HG03342 (cell line): ENCODE results near the gene IRF3.

Source experiments
- ATAC-seq: cut with Tn5 transposase; IDR thresholded peaks from one replicate; pipeline ENCODE4 v1.9.1; 2021; ENCODE audit warnings: mild to moderate bottlenecking, moderate library complexity; ENCODE audit not compliant: unreplicated experiment

IRF3 gene

DNA sequence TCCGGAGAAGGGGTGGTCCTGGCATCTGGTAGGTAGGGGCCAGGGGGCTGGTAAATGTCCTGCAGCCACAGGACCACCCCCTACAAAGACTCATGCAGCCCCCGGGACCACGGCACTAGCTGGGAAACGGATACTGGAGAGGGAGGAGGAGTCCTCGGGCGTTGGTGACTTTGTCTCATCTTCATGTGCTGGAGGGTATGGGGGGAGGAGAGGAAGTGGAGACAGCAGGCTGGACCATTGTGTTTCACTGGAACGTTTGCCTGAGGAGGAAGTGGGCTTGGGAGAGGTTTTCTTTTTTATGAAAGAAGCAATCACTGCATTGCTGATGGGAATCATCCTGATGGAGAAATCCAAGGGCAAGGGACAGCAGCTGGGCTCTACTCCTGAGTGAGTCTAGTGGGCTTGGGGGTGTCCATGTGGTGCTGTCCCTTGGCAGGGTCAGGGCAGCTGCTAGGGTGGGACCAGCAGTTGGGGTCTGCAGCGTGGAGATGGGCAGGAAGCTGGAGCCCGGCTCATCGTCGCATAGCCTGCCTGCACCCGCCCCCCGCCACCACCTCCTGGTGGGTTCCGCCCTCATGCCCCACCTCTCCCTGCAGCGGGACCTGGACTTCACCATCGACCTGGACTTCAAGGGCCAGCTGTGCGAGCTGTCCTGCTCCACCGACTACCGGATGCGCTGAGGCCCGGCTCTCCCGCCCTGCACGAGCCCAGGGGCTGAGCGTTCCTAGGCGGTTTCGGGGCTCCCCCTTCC lies 22.1 kb upstream of the IRF3 start:
- no peak for ATAC-seq

DNA sequence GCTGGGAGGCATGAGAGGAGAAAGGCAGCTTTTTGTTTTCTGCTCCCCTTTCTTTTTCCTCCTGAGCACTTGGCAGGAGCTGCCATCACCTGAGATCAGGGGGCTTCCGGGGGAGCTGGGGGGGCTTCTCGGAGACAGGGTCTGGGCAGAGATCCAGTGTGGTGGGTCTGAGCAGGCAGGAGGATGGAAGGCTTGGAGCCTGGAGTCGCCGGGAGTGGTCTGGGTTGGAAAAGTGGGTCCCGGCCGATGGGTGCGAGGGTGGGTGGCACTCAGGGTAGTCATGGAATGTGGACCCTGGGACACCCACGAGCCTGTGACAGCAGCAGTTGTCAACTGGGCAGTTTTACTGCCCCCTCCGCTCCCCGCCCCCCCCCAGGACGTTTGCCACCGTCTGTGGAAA lies 21.5 kb upstream of the IRF3 start:
- ATAC-seq: no peak

DNA sequence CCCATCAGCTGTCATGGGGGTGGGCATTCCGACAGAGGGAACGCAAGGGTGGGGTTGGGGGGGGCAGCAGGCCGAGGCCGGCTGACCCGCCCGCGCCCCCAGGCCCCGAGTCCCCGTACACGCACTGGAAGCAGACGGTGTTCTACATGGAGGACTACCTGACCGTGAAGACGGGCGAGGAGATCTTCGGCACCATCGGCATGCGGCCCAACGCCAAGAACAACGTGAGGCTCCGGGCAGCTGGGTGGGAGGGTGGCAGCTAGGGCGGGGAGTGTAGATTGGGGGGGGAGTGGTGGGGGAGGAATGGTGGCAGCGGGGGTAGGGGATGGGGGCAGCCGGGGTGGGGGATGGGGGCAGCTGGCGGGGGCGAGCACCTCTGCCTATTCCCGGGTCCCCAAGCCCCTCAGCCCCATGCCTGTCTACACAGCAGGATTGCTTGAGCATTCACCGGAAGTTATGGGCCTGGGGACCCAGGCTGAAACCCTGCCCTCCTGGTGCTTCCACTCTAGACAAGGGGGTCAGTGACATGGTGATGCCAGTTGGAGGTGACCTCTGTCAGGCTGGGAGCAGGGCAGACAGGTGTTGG lies 20.9 kb upstream of the IRF3 start:
- ATAC-seq: no peak

DNA sequence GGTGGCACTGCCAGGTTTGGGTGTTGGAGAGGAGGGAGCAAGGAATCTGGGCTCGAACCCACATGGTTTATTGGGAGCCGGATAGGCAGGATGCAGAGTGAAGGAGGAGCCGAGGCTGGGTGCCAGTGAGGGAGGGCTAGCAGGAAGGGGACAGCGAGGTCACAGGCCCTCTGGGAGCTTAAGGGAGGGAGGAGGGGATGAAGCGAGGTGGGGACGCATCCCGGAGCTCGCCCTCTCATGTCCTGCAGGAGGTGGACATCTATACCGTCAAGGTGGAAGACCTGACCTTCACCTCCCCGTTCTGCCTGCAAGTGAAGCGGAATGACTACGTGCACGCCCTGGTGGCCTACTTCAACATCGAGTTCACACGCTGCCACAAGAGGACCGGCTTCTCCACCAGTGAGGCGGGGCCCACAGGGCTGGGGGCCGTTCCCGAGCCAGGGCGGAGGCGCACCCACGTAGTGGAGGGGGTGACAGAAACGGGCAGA lies 20.2 kb upstream of the IRF3 start:
- ATAC-seq: no peak

DNA sequence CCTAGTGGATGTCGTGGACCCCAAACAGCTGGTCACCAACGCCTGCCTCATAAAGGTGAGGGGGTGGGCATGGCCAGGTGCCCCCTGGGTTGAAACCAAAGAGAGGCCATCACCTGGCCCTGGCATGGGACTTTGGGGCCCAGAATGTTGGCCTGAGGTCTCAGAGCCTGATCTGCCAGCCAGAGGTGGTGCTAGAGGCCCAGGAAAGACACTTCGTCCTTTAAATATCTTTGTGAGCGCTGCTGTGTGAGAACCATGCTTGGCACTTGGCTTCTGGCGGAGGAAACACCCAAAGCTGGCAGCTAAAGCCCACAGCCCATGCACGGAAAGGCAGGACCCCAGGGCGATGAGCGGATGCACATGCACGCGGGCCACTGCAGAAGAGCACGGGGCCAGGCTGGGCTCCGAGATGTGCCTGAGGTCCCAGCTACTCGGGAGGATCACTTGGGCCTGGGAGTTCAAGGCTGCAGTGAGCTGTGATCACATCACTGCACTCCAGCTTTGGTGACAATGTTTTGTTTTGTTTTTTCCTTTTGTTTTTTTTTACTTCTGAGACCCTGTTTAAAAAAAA lies 19.4 kb upstream of the IRF3 start:
- ATAC-seq: no peak

DNA sequence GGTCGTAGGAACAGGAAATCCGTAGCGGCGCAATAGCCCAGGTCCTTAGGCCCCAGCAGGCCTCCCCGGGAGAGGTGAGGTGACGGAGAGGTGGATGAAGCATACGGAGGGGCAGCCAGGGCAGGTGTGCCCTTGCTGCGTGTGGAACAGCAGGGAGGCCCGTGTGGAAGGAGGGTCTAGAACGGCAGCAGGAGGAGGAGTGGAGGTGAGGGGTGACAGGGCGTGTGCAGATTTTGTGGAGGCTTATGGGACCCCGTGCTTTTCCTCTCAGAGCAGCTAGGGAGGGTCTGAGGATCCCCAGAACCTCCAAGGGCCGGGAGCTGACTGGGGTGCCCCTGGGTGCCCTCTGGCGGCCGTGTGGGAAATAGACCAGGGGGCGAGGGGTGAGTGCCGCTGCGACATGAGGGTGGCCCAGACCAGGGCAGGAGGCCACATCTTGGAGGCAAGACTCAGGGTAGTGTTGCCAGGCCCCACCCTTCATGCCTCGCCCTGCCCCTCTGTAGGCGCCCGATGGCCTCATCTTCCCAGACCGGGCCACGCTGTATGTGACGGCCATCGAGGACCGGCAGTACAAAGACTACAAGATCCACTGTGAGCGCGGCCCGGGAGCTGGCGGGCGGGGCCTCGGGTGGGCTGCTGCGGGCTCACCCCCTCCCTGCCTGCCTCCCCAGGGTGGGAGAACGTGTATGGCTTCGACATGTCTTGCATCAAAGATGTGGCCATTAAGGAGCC lies 18.8 kb upstream of the IRF3 start:
- no peak for ATAC-seq

DNA sequence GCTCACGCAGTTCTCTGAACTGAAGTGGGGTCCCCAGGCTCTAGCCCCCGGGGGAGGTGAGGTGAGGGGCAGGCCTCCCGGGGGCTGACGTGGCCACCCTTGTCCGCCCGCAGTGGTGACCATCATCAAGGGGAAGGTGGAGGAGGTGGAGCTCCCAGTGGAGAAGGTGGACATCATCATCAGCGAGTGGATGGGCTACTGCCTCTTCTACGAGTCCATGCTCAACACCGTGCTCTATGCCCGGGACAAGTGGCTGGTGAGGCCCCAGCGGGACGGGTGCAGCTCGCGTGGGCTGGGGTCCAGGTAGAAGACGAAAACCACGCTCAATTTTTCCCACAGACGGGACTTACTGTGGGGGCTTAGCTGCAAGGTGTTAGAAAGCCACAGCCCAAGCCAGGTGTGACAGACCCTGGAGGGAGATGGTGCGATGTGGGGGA lies 18.2 kb upstream of the IRF3 start:
- no peak for ATAC-seq

DNA sequence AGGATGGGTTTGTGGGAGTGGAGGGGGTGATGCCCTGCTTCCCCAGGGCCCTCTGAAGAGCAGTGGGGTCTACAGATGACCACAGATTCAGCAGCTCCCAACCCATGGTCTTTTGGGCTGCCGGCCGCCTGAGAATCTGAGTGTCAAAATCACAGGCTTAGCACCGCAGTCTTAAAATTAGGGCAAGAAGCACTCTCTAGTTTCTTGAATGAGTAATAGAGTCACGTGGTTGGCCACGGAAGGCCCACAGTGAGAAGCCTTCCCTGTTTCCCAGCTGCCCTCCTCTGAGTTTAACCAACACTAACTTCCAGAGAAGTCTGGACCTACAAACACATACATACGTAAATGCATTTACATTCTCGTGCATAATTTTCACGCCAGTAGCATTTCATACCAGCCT lies 16.6 kb upstream of the IRF3 start:
- no peak for ATAC-seq

DNA sequence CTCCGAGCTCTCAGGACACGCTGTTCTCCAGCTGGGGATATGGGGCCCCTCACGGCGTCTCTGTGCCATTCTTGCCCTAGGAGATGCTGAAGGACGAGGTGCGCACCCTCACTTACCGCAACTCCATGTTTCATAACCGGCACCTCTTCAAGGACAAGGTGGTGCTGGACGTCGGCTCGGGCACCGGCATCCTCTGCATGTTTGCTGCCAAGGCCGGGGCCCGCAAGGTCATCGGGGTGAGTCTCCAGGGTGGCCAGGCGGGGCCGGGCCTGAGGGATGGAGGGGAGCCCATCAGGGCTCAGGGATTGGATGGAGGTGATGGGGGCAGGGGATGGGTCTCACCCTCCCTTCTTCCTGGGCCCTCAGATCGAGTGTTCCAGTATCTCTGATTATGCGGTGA lies 16.2 kb upstream of the IRF3 start:
- no peak for ATAC-seq

DNA sequence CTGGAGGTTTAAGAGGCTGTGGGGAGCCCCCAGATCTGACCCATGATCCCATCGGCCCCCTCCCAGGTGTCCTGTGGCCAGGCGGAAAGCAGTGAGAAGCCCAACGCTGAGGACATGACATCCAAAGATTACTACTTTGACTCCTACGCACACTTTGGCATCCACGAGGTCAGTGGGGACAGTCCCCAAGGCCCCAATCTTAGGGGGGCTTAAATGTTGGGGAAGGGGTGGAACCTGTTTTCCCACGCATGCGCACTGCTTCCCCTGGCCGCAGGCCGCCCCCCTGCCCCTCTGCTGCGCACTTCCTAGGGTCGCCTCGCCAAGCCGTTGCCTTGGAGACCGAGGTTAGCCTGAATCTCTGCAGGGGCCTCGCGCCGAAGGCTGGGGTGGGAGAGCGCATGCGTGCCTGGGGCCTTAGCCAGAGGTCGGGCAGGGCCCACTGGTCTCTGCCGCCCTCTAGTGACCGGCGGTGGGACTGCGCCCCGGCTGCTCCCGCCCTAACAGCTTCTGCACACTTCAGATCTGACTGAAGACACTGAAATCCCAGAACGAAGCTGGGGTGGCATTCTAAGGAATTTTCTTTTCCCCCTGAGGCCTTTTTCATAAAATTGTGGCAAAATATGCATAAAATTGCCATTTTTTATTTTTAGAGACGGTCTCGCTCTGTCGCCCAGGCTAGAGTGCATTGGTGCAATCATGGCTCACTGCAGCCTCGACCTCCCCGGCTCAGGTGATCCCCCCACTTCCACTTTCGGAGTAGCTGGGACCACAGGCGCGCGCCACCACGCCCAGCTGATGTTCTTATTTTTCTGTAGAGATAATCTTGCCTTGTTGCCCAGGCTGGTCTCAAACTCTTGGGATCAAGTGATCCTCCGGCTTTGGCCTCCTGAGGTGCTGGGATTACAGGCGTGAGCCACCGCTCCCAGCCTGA lies 15.0 kb upstream of the IRF3 start:
- no peak for ATAC-seq

DNA sequence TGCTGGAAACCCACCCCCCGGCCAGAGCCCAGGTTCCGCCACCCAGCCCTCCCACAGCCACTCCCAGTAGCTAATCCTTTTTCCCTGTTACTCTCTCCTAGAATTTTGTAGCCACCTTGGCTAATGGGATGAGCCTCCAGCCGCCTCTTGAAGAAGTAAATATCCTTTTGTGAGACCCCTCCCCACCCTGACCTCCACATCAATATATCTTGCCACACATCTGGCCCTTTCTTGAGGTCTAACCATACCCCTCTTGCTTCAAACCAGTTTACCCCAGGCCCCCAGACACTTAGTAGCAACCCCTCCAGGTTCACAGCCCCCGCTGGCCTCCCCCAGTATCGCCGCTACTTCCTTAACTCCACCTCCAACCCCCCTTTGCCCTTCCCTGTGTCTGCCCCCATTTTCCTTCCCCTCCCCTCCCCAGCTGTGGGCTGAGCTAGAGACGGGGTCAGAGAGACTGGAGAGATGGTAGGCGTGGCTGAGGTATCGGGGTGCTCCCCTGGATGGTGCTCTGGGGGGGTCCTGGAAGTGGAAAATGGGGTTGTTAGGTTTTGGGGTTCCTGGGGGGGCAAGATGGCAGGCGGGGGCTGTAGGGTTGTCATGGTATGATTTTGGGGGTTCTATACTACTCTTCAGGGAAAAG lies 14.2 kb upstream of the IRF3 start:
- ATAC-seq: no peak

DNA sequence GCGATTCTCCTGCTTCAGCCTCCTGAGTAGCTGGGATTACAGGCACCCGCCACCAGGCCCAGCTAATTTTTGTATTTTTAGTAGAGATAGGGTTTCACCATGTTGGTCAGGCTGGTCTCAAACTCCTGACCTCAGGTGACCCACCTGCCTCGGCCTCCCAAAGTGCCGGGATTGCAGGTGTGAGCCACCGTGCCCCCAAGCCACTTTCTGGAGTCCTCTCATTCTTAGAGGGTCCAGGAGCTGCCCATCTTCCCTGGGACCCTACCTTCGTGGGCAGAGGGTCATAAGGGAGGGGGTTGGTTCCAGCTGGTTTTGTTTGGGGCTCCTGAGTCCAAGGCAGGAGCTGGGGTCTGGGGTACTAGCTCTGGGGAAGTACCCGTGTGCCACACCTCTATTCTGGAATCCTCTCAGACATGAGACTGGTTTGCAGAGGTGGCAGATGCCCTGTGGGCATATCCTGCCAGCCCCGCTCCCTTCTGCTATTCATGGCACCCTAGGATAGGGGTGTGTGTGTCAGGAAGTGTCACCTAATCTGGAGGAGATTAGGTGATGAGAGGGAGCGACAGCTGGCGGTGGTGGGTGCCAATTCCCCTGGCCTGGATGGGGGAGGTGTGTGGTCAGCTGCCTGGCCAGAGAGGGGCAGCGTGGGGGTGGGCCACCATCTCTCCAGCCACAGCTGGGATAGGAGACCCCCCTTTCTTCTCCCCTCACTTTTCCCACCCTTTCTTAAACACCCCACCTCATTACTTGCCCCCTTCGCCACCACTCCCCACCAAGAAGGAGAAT lies 13.5 kb upstream of the IRF3 start:
- ATAC-seq: no peak

DNA sequence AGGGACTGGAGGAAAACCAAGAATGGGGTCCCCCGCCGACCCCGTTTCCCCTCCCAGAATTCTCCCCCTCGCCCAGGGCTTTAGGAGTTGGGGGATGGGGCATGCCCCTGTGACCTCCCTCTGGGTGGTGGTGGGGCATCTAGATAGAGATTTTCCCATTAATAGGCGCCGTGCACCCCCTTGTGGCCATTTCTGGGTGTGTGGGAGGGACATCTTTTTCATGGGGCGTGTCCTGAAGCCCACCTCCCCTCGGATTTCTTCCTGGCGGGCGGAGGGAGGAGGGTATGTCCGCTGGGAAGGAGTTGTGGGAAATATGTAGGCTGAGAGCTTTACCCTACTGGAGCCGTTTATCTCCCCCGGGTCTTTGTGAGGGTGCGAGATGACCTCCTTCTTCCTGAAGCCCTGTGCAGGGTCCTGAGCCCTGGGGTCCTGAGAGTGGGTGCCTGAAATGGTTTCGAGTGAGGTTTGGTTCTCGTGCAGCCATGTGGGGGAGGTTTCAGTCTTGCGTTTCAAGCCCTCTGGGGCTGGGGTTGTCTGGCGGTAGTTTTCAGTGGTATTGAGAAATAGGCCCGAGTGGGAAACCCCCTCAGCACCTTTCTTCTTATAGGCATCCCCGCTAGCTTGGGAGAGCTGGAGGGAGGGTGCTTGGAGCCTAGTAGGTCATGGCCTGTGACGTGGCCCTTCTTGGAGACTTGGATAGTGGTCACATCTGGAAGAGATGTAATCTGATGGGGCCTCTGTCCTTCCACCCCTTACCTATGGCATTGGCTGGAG lies 12.4 kb upstream of the IRF3 start:
- ATAC-seq: no peak

DNA sequence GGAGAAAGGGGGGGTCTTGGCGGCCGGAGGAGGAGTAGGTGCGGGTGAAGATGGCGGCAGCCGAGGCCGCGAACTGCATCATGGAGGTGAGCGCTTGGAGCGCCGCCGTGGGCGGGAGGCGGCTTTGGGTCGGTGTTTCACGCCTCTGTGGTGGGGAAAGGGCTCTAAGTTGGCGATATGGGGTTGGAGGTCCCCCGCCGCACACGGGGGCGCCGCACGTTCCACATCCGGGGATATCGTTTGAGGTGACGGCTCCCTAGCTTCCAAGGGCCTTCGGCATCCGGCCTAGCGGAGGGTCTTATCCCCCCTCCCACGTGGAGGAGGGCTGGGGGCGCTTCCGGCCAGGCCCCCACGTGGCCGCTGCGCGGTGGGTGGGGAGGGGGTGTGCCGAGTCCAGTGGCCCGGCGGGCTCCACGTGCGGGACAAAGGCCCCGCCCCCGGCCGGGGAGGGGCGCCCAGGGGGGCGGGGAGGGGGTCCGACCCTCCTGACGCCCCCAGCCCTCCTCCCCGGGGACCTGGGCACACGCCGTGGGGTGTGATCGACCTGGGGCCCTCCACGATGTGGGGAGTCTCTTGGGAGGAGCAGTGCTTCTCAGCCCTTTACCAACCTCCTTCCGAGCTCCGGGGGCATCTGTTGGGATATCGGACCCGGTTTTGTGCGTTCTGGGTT lies 11.7 kb upstream of the IRF3 start, which contains the start of gene PRMT1:
Gene PRMT1 (plus strand): TSS at position 41 of the 670 bp plus-strand sequence. CDS start 10 bp downstream, at position 51.
- no peak for ATAC-seq

DNA sequence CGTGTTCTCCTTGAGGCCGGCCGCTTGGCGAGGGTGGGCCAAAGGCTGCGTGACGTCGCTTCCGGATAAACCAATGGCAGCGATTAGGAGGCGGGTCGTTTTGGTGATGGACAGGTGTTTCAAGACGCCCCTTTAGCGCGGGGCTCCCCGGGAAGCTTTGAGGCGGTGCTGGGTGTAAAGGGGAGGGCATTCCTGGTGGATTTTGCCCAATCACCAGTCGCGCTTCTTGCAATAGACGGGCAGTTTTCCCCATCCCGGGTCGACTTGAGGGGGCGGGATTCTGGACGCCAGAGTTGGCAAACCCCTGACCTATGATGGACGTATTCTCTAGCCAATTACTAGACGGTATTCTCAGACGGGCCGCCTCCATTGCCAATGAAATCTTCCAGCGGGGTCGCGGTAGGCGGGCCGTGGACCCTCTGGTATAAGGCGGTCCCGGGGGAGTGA lies 11.2 kb upstream of the IRF3 start:
- peak; percentile 66 for ATAC-seq

DNA sequence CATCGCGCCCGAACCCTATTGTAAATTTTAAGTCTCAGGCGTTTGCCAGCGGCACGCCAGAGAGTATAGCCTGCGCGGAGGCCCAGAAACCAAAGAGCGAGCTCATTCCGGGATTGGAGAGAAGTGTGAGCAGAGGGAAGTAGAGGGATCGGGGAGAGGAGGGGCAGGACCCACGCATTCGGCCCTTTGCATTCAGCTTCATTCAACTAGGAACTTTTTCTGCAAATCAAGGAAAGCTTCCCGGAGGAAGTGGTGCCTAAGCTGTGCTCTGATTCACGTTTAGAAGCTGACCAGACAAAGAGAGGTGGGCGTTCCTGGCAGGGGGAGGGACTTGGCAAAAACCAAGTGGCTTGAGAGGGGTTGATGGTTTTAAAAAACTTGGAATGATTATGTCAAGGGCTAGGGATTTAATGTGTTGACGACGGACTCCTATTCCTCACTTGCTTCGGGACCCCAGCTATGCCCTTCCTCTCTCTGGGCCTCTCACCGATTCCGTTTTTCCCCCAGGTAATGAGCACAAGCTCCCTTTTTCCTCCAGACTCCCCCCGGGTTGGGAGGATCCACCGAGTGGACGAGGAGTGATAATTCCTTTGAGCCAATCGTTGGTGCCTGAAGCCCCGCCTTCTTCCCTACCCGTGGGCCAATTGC lies 10.6 kb upstream of the IRF3 start:
- no peak for ATAC-seq
